ENCODE measurements around the gene PRDM16.

DNA sequence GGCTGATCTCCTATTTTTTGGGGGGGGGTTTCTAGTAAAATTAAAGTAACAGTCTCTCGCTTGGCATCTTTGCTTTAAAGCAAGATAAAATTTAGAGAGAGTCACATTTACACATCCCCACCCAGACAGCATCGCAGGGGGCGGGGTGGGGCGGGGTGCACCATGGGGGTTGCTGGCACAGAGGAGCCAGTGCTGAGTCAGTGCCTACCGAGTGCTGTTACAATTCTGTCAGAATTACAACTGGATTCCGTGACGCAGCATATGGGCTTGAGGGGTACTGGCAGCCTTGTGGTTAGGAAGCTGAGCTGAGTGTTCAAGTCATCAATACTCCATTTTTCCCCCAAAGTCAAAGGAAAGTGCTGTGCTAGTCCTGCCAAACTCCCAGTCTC, 175.9 kb downstream of the PRDM16 start:
- TF ChIP-seq, protein P1, sequence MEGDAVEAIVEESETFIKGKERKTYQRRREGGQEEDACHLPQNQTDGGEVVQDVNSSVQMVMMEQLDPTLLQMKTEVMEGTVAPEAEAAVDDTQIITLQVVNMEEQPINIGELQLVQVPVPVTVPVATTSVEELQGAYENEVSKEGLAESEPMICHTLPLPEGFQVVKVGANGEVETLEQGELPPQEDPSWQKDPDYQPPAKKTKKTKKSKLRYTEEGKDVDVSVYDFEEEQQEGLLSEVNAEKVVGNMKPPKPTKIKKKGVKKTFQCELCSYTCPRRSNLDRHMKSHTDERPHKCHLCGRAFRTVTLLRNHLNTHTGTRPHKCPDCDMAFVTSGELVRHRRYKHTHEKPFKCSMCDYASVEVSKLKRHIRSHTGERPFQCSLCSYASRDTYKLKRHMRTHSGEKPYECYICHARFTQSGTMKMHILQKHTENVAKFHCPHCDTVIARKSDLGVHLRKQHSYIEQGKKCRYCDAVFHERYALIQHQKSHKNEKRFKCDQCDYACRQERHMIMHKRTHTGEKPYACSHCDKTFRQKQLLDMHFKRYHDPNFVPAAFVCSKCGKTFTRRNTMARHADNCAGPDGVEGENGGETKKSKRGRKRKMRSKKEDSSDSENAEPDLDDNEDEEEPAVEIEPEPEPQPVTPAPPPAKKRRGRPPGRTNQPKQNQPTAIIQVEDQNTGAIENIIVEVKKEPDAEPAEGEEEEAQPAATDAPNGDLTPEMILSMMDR (IDR thresholded peaks at IDR 0.05) = no peak
- TF ChIP-seq EP300 (IDR thresholded peaks at IDR 0.05) (no peak), POLR2A (IDR thresholded peaks at IDR 0.05) (no peak)
